ENCODE measurements around the gene MFNG.

MFNG gene

DNA sequence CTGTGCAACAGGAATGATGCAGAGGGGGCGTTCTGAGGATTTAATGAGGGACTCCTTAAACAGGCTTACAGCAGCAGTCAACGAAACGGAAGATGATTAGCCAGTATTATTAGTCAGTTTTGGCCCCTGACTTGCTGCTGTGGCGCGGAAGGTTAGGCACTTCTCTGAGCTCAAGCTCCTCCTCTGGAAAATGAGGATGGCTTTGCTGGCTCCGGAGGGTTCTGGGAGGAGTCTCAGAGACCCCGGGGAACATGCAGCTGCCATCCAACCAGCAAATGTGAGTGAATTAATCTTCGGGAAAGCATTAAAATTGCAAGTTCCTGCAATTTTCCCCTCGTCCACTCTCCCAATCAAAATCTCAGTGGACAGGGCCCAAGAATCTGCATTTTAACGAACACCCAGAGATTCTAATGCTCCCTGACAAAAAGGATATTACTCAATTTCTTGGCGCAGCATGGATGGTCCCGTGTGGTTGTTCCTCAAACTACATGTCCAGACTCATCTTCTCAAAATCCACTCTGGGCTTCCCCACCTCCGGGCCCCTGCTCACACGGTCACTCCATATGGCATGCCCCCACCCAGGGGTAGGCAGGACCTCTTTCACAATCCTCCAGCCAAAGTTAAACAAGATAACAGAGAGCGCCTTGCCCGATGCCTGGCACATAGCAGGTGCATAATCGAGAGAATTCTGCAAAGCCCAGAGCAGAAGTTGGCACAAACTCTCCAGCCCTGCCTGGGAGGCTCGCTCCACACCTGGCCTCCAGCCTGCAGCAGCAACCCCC, 65.3 kb downstream of the MFNG start:
- DNase-seq: no peak

- no peak for DNase-seq
These were observed 66.1 kb downstream of the MFNG start for GRCh38 chr22:37419969-37420685.

DNA sequence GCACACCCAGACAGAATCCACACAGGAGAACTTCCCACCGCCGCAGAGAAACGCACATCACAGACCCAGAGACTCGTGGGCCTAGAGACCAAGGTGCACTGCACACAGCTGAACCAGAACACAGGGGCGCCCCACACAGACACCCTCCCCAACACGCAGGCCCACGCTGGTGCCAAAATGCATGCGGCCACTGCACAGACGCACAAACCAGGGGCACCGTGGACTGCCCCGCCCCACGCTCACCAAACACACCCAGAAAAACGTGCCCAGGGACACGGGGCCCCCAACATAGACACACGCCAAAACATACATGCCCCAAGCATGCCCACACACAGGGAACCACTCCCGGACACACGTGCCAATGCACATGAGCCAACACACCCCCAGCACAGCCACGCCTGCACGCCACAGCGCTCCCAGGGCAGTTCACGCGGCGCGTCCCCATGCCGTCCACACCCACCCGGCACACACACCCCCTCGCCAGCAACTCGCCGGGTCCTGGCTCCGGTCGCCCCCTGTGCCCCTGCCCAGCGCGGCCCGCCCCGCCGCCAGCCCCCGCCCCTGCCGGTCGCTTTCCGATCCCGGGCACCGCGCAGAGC, 66.7 kb downstream of the MFNG start:
- DNase-seq: no peak

Data from hematopoietic multipotent progenitor cell treated with erythropoietin and hydrocortisone succinate and interleukin-3 and kit ligand, for 8 days (in vitro differentiated cells).